Measurements from ENCODE around the gene MESP2.

The MESP2 gene

DNA sequence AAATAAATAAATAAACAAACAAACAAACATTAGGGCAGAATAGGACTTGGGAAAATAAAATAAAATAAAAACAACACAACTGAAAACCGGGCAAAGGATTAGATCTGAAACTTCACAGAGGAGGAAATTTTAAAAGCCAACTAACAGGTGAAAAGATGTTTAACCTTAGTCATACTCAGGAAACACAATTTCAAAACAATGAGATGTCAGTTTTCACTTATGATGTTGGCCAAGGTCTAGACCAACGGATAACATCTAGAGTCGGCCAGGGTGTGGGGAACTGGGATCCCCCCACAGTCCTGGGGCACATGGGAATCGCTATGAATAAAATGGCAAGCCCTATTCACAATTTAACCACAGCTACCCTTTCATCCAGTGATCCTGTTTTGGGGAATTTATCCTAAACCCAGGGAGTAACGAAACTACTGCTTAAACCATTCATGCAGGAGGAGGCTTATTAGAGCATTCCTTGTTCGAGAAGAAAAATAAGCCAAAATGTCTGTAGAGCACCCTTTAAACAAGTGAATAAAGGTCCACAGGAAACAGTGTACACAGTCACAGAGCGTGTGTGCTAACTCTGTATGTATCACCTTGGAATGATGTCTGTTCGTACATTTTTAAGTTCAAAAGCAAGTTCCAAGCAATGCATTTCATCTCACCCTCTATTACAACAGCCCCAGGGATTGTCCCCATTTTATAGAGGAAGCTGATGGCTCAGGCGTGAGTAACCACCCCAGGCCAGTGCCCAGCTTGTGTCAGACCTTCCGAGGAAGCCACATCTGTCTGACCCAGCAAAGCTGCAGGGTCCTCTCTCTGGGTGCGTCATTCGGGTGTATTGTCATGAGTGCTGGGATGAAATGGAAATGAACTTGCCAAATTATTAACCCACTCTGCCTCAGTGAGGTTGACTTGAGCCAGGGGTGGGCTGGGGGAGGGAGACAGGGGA, 44.8 kb downstream of the MESP2 start:
- no peak for DNase-seq (ENCODE audit: low read depth)

GRCh38 chr15:89822026-89822425, 45.9 kb downstream of the MESP2 start:
- no peak for DNase-seq (ENCODE audit: low read depth)

GRCh38 chr15:89822611-89822950, 46.4 kb downstream of the MESP2 start:
- no peak for DNase-seq (ENCODE audit: low read depth)

DNA sequence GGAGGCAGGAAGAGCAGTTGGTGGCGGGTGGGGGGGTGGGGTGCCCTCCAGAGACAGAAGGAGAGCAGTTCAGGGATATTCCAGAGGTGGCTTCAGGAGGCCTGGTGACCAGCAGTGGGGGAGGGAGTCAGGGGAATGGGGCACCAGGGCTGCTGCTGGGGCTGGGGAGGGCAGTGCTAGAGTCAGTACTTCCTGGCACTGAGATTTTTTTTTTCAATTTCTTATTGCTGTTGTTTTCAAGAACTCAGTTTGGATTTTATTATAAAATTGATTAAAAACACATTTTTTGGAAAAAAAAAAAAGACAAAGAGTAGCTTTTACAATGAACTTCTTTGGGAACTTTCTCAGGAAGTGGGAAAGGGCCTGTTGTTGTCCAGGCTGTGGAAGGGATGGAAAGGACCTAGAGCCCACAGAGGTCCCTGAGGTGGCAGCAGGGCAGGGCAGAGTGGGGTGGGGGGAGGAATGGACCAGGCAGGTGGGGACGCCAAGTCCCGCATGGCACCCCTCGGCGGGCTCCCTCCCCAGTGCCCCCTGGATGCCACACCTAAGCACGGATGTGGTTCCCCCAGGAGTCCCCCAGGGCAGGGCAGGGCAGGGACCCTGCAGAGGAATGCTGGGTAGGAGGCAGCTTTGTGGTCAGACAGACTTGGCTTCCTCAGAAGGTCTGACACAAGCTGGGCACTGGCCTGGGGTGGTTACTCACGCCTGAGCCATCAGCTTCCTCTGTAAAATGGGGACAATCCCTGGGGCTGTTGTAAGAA, 47.0 kb downstream of the MESP2 start:
- no peak for DNase-seq (ENCODE audit: low read depth)

GRCh38 chr15:89823836-89824606, 47.9 kb downstream of the MESP2 start:
- no peak for DNase-seq (ENCODE audit: low read depth)

DNA sequence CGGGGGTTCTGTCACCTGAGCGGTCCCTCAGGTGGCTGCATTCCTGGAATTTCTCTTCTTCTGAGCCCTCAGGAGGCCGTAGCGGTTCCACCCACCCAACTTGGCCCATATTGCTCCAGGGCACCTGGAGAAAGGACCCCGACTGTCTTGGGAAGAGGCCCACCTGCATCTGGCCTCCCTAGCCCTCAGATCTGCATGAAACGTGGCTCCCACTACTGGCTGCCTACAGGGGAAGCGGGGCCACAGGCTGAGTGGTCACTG, 48.4 kb downstream of the MESP2 start:
- no peak for DNase-seq (ENCODE audit: low read depth)

- DNase-seq (ENCODE audit: low read depth) = no peak
Measured at GRCh38 chr15:89825271-89825940, 49.3 kb downstream of the MESP2 start.

DNA sequence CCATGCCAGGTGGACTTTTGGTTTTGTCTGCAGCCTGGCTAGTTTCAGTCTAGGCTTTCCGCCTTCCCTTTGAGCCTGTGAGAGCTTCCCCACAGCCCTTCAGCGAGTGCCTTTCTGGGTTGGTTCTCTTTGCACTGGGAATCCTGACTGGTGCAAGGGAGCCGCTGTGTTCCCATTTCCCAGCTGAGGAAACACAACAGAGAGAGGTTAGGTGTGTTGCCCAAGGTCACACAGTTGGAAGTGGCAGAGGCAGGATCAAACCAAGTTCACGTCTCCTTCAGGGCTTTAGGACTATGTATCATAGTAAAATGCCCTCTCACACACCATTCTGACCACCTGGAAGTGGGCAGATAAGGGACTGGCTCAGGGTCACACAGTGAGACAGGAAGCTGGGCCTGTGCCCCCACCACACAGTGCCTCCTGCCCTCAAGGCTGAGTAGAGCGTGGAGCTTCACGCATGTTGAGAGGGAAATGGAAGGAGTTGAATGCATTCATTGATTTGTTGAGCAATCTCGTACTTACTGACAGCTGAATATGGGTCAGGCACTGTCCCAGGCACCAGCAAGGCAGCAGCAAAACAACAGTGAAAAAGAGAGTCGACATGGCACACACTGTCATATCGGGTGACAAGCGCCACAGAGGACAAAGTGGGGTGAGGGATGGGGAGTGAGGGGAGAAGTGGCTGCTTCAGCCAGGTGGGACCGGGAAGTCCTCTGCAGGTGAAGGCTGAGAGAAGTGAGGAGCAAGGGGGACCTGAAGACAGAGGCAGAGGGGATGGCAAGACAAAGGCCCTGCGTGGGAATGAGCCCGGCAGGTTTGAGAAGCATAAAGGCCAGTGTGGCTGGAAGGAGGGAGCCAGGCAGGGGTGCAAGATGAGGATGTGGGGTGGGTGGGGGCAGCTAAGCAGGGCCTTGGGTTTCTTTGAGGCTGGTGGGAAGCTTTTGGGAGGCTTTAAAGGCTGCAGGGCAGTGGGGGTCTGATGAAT, 50.8 kb downstream of the MESP2 start:
- DNase-seq (ENCODE audit: low read depth) = no peak

DNA sequence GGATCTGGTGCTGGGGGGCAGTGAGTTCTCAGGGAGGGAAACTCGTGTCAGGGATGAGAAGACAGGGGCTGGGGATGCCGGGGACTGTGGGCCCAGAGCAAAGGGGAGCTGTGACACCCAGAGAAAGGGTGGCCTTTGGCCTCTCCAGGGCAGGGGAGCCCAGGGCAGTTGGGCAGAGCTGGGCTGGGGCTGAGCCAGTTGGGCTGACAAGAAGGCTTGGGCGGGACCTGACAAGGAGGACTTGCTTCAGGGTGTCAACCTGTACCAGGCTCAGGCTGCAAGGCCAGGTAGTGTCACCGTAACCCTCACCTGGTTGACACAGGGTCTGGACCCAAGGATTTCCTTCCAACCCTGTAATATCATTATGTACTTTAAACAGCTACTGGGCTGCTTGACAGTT, 51.7 kb downstream of the MESP2 start:
- no peak for DNase-seq (ENCODE audit: low read depth)

Measured in activated T-cell treated with anti-CD3 and anti-CD28 coated beads for 24 hours (primary cell).